Skeletal muscle satellite cell (primary cell): ENCODE results near the gene SLC39A7. TPM values are rescaled to one million over a fixed set of nuclear protein-coding genes. Genes with fewer than 3 reads are reported as not detected.

Source experiments
- small RNA-seq: library from RNA; depleted of rRNA; stranded (forward); fragments of <200 nt; gene quantifications from one replicate; pipeline ENCODE3, GENCODE V24; 2012

Gene SLC39A7

Small RNA genes within 50 kb of the gene (small RNA-seq; reads per million reads assigned to genes)
- gene MIR219A1 (0.35 reads per million), gene RNY4P10 (not detected)
